HepG2 (cell line): ENCODE results near the gene CD58. TPM values are rescaled to one million over a fixed set of nuclear protein-coding genes. Genes with fewer than 3 reads are reported as not detected.

Experiments used
- ATF7-NPFF ChIP-seq: sonication (generic); formaldehyde crosslinking; IDR thresholded peaks from 2 replicates; pipeline ENCODE4 v1.8.1; 2023; ENCODE audit warnings: mild to moderate bottlenecking, low read depth, missing genetic modification reagents, moderate library complexity
- FOXK1 ChIP-seq: sonication (generic); formaldehyde crosslinking; IDR thresholded peaks from 2 replicates; pipeline ENCODE4 v1.4.0; 2020; ENCODE audit warnings: low read depth, missing genetic modification reagents, borderline replicate concordance
- KAT7 ChIP-seq: IDR thresholded peaks from 2 replicates; pipeline ENCODE4 v1.6.1; 2018; ENCODE audit warnings: borderline replicate concordance, missing compliant biosample characterization
- MAFK ChIP-seq, 2 experiments: IDR thresholded peaks in 1 of 2; conservative IDR thresholded peaks in 1 of 2; 2 replicates each; pipeline ENCODE4 v1.6.1; 2011; ENCODE audit warnings: improper control_type of control experiment in 2 of 2, low read length in 2 of 2
- NFATC3 ChIP-seq: sonication (generic); formaldehyde crosslinking; IDR thresholded peaks from 2 replicates; pipeline ENCODE4 v1.5.1; 2020; ENCODE audit warnings: mild to moderate bottlenecking, missing genetic modification reagents
- PRDM4 ChIP-seq: sonication (generic); formaldehyde crosslinking; IDR thresholded peaks from 2 replicates; pipeline ENCODE4 v1.9.0; 2021; ENCODE audit warnings: missing genetic modification reagents, borderline replicate concordance
- PTBP1 ChIP-seq: fragments of 200-400 bp; formaldehyde crosslinking; IDR thresholded peaks from 2 replicates; pipeline ENCODE4 v1.6.1; 2018; ENCODE audit warnings: low read length, low read depth; ENCODE audit not compliant: poor library complexity, severe bottlenecking
- RBM22 ChIP-seq: fragments of 200-400 bp; formaldehyde crosslinking; optimal IDR thresholded peaks from 2 replicates; pipeline ENCODE3; 2017; ENCODE audit warnings: mild to moderate bottlenecking, low read length, moderate library complexity
- REL ChIP-seq: sonication (generic); formaldehyde crosslinking; conservative IDR thresholded peaks from 2 replicates; pipeline ENCODE4 v1.8.0; 2022; ENCODE audit warnings: mild to moderate bottlenecking, missing genetic modification reagents, moderate library complexity
- SMC3 ChIP-seq: IDR thresholded peaks from 2 replicates; pipeline ENCODE4 v1.6.1; 2011; ENCODE audit warnings: low read length, improper control_type of control experiment
- SP140L ChIP-seq: sonication (generic); formaldehyde crosslinking; IDR thresholded peaks from 2 replicates; pipeline ENCODE4 v1.4.0; 2020; ENCODE audit warnings: missing genetic modification reagents, borderline replicate concordance
- TFDP2 ChIP-seq: sonication (generic); formaldehyde crosslinking; IDR thresholded peaks from 2 replicates; pipeline ENCODE4 v1.4.0; 2020; ENCODE audit warnings: missing genetic modification reagents
- XRCC5 ChIP-seq: fragments of 200-400 bp; formaldehyde crosslinking; optimal IDR thresholded peaks from 2 replicates; pipeline ENCODE3; 2017; ENCODE audit warnings: mild to moderate bottlenecking, low read length
- ZEB1 ChIP-seq: IDR thresholded peaks from 2 replicates; pipeline ENCODE4 v1.6.1; 2012; ENCODE audit warnings: mild to moderate bottlenecking, low read depth, inconsistent platforms; ENCODE audit not compliant: insufficient replicate concordance
- ZFY ChIP-seq: sonication (generic); formaldehyde crosslinking; IDR thresholded peaks from 2 replicates; pipeline ENCODE4 v1.4.0; 2020; ENCODE audit warnings: missing genetic modification reagents
- ZKSCAN1 ChIP-seq: fragments of 150-350 bp; IDR thresholded peaks from 2 replicates; pipeline ENCODE4 v1.6.1; 2014; ENCODE audit warnings: low read length
- ZMAT3 ChIP-seq: sonication (generic); formaldehyde crosslinking; conservative IDR thresholded peaks from 2 replicates; pipeline ENCODE4 v1.7.0; 2021; ENCODE audit warnings: missing genetic modification reagents
- ZNF138 ChIP-seq: sonication (generic); formaldehyde crosslinking; IDR thresholded peaks from 2 replicates; pipeline ENCODE4 v1.5.0; 2020; ENCODE audit warnings: mild to moderate bottlenecking, low read depth, missing genetic modification reagents
- ZNF205 ChIP-seq: IDR thresholded peaks from 2 replicates; pipeline ENCODE4 v1.6.1; 2018; ENCODE audit warnings: missing biosample characterization, missing genetic modification reagents
- ZNF234 ChIP-seq: sonication (generic); formaldehyde crosslinking; conservative IDR thresholded peaks from 2 replicates; pipeline ENCODE4 v1.5.1; 2020; ENCODE audit warnings: mild to moderate bottlenecking, missing genetic modification reagents
- ZNF329 ChIP-seq: sonication (generic); formaldehyde crosslinking; IDR thresholded peaks from 2 replicates; pipeline ENCODE4 v1.9.0; 2021; ENCODE audit warnings: low read depth, mild to moderate bottlenecking, missing genetic modification reagents
- ZNF350 ChIP-seq: sonication (generic); formaldehyde crosslinking; IDR thresholded peaks from 2 replicates; pipeline ENCODE4 v1.4.0; 2020; ENCODE audit warnings: mild to moderate bottlenecking, low read depth, missing genetic modification reagents, borderline replicate concordance
- ZNF598 ChIP-seq: sonication (generic); formaldehyde crosslinking; IDR thresholded peaks from 2 replicates; pipeline ENCODE4 v1.5.1; 2020; ENCODE audit warnings: mild to moderate bottlenecking, missing genetic modification reagents, borderline replicate concordance
- ZNF776 ChIP-seq: sonication (generic); formaldehyde crosslinking; IDR thresholded peaks from 2 replicates; pipeline ENCODE4 v1.4.0; 2020; ENCODE audit warnings: mild to moderate bottlenecking, missing genetic modification reagents
- ZNF792 ChIP-seq: IDR thresholded peaks from 2 replicates; pipeline ENCODE4 v1.6.1; 2016
- ZNF878 ChIP-seq: sonication (generic); formaldehyde crosslinking; IDR thresholded peaks from 2 replicates; pipeline ENCODE4 v1.8.1; 2023; ENCODE audit warnings: mild to moderate bottlenecking, missing genetic modification reagents, moderate library complexity
- polyA plus RNA-seq, 8 experiments: library from polyadenylated mRNA; depleted of rRNA in 3 of 8; stranded (reverse) in 7 of 8; unstranded in 1 of 8; fragments of >200 nt; fragmentation: Illumina TruSeq in 4 of 8; extraction: Trizol in 4 of 8; gene quantifications; 2 replicates each; pipeline versions ENCODE4 v1.2.1 to v1.2.3, GENCODE V29; 2011 to 2016; ENCODE audit warnings: low read depth in 4 of 8, missing spikeins in 1 of 8, mixed read lengths in 1 of 8; ENCODE audit not compliant: insufficient read depth in 1 of 8
- total RNA-seq, 5 experiments: library from RNA; depleted of rRNA; stranded (reverse); fragments of >200 nt; fragmentation: Illumina TruSeq; extraction: Trizol; gene quantifications; 2 replicates each; pipeline ENCODE4 v1.2.3, GENCODE V29; 2016; ENCODE audit warnings: low read depth in 1 of 5
- TF ChIP-seq, protein P1 (sequence below): sonication (generic); formaldehyde crosslinking; IDR thresholded peaks from 2 replicates; pipeline ENCODE4 v1.8.0; 2022; ENCODE audit warnings: missing genetic modification reagents, low read depth, mild to moderate bottlenecking, borderline replicate concordance

Gene CD58
- total and polyA plus RNA-seq, 2 of the 13 experiments (the other 11 are each of a cell fraction or from before 2014, with no cell fraction given), result 9.4 to 13.5 TPM

DNA sequence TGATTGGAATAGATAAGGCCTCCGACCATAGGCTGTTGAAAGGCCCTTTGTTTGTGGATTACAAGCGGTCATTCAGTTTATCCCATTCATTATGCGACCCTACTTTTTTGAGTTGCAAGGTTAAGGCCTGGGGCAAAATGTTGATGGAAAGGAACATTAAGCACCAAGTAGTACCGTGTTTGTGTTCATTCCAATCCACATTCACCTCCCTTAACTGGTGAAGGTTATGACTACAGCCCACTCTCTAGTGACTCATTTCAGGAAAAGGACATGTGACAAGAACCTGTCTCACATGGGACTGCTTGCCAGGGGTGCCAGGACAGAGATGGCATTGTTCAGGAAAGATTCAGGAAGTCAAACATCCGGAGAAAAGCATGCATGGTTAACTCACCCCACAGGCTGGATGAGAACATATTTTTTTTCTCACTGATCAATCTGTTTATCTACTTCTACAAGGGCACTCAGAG, 81.6 kb downstream of the CD58 start (continued):
- no peak for TF ChIP-seq PRDM4 (CRISPR knock-in tag)
- no peak for TF ChIP-seq KAT7 (CRISPR knock-in tag)
- TF ChIP-seq ZNF205 (CRISPR knock-in tag), result no peak
- TF ChIP-seq MAFK (conservative IDR thresholded peaks at IDR 0.05 in 1 of 2, IDR thresholded peaks at IDR 0.05 in 1 of 2; ENCODE audit: low read length in 2 of 2), result no peak
- TF ChIP-seq TFDP2 (CRISPR knock-in tag), result no peak
- no peak for TF ChIP-seq REL (CRISPR knock-in tag)
- no peak for TF ChIP-seq ZNF598 (CRISPR knock-in tag)
- TF ChIP-seq ZFY (CRISPR knock-in tag), result no peak
- TF ChIP-seq FOXK1 (CRISPR knock-in tag), result no peak
- TF ChIP-seq, protein P1, sequence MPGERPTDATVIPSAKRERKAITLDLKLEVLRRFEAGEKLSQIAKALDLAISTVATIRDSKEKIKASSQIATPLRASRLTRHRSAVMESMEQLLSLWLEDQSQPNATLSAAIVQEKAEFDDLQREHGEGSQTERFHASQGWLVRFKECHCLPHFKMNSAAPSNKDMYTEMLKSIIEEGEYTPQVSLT (CRISPR knock-in tag), result no peak
- no peak for TF ChIP-seq ZNF350
- 0 out of 2 replicates have a peak, but pooled peaks have one; percentile 49 for TF ChIP-seq ZMAT3 (CRISPR knock-in tag)
- no peak for TF ChIP-seq PTBP1
- TF ChIP-seq ZNF138, result no peak
- peak; percentile 23; the same call in 1 of the 2 replicates for TF ChIP-seq ZNF792 (CRISPR knock-in tag)
- no peak for TF ChIP-seq SMC3
- TF ChIP-seq ZEB1, result no peak
- TF ChIP-seq NFATC3 (CRISPR knock-in tag), result no peak
- TF ChIP-seq RBM22, result no peak
- TF ChIP-seq ZKSCAN1, result no peak
- TF ChIP-seq SP140L (CRISPR knock-in tag), result no peak
- TF ChIP-seq ZNF234 (CRISPR knock-in tag), result no peak
- TF ChIP-seq ZNF878 (CRISPR knock-in tag), result peak; percentile 19; the same call in 1 of the 2 replicates
- TF ChIP-seq ZNF776, result no peak
- no peak for TF ChIP-seq ATF7-NPFF
- TF ChIP-seq ZNF329 (CRISPR knock-in tag), result no peak
- no peak for TF ChIP-seq XRCC5
